ENCODE data around the gene FANCL.
"Not testable (repeated sequence)": the region's sequence is repeated elsewhere in the genome, so short reads cannot be mapped to it uniquely, and the experiment has no call there.

Gene FANCL

DNA sequence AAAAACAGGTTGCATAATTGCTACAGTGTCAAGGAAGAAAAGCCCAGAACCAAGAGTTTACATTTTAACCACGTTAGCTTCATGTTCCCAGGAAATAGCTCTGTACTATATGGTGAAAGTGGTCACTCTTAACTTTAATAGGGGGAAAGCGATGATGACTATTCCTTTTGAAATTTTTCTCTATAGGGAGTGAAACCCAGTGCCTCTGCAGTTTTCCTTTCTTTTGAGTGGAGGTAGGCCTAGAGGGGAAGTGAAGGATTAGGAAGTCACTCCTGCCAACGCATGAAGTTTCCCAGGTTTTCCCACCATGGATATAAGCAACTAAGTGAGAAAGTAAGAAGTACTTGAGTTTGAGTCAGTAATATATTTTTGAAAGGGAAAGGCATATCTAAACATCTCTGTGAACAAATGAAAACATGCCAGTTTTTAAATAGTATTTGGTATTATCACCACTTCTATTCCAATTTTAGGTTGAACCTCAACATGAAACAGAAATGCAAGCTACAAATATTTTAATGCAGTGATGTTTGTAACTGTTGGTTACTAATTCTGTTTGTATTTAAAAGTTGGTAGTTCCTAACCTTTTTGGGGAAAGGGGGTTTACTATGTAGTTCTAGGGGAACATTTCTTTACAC is 102.6 kb downstream of the FANCL start:
- no peak for DNase-seq

DNA sequence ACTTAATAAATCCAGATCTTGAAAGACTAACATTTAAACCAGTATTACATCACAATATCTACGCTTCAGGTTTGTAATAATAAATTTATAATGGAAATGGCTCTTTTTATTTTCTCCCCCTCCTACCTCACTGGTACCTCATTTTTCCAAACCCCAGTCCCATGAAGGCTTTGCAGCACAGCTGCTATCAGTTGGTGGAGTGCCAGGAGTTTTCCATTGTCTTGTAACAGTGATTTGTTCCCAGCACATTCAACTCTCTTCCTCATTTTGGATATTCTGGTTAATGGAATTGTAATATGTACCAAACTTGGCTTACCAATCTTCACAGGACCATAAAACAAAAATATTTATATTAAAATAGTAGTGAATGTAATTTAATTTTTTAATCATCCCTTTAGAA is 103.3 kb downstream of the FANCL start:
- DNase-seq: no peak

DNA sequence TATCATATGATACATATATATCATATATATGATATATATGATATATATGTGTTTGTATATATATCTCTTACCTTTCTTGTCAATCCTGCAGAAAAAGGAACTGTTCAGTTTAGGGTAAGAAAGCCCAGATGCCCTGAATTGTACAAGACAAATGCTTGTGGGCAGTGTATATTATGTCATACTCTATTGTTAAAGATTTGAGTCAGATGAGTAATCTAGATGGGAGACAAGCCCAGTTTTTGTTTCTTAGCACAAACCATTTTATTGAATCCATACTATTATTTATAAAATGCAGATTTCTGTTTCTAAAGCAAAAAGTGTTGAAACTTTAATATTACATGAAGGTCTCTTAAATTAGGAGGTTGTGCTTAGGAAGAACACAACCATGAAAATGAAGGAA is 103.9 kb downstream of the FANCL start:
- no peak for DNase-seq

DNA sequence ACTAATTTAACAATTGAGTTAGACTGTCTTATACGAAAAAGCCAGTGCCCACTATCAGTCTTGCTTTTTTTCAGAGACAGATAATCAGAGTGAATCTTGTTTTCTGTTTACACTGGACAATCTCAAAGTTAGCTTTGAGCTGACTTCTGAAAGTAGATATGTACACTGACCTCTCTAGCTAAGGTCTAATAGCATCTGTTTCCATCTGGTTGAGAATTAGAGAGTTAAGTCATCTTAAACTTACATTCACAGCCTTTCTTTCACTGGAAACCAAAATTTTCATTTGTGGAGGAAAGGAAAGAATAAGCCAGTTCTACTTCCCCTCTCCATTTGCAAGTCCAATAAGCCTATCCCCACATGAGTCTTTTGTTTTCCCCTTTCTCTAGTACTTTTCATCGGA is 105.3 kb downstream of the FANCL start:
- DNase-seq: no peak

DNA sequence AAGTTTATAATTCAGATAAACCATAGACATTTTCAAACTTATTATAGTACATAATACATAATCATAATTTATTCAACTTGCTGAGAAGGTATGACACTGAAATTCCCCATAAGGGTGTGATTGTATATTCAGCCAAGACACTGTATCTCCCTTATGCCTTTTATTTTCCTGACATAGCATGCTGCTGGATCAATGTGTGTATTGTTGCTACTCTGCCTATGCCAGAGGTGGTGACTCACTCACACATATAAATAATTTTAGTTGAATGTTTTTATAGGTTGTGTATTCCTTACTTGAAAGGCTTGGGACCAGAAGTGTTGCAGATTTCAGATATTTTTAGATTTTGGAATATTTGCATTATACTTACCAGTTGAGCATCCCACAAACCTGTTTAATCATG is 107.7 kb downstream of the FANCL start:
- no peak for DNase-seq

DNA sequence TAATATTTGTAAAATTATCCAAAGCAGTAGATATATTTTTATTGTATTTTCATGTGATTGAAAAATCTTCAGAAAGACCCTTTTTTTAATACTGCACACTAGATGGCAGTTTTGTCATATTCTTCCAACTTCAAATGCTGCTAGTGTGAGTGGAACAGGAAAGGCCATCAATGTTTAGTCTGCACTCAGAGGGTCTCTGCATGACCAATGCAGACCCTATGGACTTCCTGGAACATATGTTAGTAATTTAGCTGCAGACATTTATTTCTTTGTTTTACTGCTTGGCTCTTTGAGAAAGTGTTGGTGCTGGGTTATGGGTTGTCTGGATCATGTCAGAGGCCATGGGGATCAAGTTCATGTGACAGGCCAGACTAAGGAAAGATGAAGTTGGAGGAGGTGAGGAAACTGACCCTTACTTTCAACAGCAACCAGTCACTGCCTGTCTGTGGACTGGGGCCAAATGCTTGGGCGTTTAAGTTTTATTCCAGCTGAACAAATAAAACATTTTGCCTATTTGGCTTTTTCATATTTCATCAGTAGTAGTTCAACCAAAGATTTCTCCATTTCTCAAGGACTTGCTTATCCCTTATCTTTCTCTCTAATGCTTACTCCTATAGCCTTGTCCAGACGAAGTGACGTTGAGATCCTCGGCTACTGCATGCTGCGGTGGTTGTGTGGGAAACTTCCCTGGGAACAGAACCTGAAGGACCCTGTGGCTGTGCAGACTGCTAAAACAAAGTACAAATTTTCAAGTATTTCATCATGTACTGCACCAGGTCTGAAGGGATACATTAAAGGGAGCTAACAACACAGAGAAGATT is 109.7 kb downstream of the FANCL start:
- DNase-seq: peak; percentile 27

DNA sequence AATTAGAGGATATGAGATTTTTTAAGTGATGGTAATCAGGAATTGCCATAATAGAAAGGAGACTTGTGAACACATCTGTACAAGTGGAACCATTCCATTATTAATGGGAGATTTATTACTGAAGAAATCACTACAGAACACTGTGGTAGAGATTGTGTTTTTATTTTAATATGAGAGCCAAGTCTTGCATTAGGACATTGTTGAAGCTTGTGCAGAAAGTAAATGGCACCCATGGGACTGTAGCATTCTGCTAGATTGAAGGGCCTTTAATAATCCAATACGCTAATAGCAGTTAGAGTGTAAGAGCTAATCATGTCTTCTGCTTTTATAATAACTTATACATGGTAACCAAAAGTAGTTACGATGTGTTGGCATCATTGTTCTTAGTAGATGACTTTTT is 110.9 kb downstream of the FANCL start:
- DNase-seq: no peak

DNA sequence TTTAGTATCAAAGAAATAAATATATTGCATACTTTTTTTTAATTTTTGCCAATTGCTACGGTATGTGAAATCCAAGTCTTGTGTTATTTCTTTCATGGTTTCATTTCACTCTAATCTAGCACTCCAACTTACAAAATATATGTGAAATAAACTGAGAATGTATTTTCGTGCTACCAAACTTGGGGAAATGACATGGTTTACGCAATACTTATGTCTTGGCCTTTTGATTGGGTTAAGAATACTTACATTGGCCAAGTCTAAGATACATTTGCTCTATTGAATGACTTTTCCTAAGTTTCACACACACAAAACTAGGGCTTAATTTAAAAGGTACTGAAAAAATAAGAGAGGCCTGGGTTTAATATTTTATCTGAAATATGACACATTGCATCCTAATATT is 114.0 kb downstream of the FANCL start:
- no peak for DNase-seq

DNA sequence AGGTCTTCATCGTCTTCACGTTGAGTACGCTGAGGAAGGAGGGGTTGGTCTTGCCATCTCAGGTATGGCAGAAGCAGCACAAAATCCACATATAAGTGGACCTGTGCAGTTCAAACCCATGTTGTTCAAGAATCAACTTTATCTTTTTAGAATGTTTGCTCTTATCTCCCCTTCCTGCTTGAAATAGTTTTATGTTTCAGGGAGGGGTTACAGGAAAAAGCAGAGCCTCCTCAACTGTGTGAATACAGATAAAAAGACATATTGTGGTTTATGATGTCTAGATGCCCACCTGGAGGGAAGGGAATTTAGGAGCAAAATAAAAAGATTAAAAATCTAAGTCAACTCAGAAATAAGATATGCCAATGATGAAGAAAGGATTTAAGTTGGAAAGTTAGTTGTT is 118.6 kb downstream of the FANCL start:
- no peak for DNase-seq

DNA sequence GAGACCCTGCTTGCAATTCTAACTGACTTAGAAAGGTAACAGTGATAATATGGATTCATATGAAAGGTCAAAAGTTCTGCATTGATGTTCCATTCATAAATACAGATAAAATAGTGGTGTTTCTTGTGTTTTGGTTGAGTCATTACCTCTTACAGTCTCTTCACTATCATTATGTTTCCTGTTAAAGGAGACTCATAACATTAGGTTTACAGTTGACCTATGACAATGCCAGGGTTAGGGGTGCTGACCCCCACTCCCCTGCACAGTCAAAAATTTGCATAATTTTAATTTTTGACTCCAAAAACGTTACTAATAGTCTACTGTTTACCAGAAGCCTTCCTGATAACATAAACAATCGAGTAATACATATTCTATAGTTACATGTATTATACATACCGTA is 119.1 kb downstream of the FANCL start:
- DNase-seq: no peak

DNA sequence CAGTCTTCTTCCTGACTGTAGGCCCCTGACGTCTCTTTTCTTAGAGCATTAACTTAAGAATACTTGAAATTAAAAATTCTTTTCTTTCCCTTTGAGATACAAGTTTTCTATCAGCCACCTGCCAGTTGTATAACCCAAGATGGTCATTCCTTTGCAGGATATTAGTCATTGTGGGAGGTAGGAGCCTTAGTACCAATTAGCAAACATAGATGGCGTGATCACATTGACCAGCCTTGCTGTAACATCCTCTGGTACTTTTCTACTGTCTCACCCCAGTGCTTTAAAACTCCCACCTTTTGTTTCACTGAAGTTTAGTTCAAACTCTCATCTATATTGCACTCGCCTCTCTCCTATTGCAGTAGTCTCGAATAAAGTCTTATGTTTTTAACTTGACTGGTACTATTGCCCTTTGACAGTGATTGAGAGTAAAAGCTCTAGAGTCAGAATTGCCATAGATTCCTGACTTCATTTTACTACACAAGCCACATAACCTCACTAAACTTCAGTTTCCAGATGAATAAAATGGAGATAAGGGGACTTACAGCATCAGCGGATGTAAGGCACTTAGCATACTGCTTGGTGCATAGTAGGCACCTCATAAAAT is 120.4 kb downstream of the FANCL start:
- no peak for DNase-seq

DNA sequence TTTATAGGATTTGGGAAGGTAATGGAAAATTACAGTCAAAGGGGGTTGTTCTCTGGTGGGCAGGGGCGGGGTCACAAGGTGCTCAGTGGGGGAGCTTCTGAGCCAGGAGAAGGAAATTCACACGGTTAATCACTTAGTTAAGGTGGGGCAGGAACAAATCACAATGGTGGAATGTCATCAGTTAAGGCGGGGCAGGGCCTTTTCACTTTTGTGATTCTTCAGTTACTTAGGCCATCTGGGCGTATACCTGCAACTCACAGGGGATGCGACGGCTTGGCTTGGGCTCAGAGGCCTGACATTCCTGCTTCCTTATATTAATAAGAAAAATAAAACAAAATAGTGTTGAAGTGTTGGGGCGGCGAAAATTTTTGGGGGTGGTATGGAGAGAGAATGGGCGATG is 127.6 kb downstream of the FANCL start:
- DNase-seq: not testable (repeated sequence)

DNA sequence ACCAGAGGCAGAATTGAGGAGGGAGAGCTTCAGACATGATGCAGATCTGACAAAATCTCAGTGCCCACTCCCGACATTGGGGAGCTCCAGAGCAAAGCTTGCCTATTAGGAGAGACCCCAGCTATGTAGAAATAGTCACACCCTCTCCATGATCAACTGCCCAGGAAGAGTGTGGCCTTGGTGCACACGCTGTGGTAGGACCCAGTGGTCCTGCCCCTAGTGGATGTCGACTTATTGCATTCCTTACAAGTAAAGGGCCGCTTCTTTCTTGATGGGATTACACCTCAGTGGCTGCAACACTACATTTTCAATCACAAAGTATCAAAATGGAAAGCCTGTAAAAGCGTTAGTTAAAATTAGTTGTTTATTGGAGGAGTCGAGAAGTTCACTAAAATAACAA is 130.4 kb downstream of the FANCL start:
- DNase-seq: no peak

DNA sequence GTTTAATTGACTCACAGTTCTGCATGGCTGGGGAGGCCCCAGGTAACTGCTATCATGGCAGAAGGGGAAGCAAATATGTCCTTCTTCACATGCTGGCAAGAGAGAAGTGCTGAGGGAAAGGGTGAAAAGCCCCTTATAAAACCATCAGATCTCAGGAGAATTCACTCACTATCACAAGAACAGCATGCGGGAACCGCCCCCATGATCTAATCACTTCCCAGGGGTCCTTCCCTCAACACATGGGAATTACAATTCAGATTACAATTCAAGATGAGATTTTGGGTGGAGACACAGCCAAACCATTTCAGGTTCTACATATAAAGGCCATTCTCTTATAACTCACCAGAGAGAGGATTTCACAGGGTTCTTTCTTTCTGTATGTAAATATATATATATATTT is 131.6 kb downstream of the FANCL start:
- no peak for DNase-seq
